Fibroblast of lung (primary cell): ENCODE data around the gene CENPP. TPM values are rescaled to one million over a fixed set of nuclear protein-coding genes. Genes with fewer than 3 reads are reported as not detected.

ENCODE experiments used
- DNase-seq, 2 donors: peaks; one replicate each; pipeline versions ENCODE4 v3.0.0 to v3.0.0-alpha.2; 2010; ENCODE audit warnings: low read depth in 2 of 2
- H2AFZ ChIP-seq: 2 replicates; pipeline ENCODE4 v1.5.1; 2012; ENCODE audit warnings: low read length, control low read depth, inconsistent platforms
- H3K27ac ChIP-seq: 2 replicates; pipeline ENCODE4 v1.5.1; 2011; ENCODE audit warnings: low read length, control low read depth; ENCODE audit not compliant: insufficient read depth
- H3K27me3 ChIP-seq: 2 replicates; pipeline ENCODE4 v1.5.1; 2011; ENCODE audit warnings: mild to moderate bottlenecking, low read length; ENCODE audit not compliant: control insufficient read depth, insufficient read depth
- H3K36me3 ChIP-seq: 2 replicates; pipeline ENCODE4 v1.5.1; 2011; ENCODE audit warnings: low read length; ENCODE audit not compliant: control insufficient read depth, insufficient read depth
- H3K4me1 ChIP-seq: 2 replicates; pipeline ENCODE4 v1.5.1; 2011; ENCODE audit warnings: low read length; ENCODE audit not compliant: control insufficient read depth, insufficient read depth; ENCODE audit errors: extremely low read depth
- H3K4me2 ChIP-seq: 2 replicates; pipeline ENCODE4 v1.5.1; 2011; ENCODE audit warnings: low read length, control low read depth; ENCODE audit not compliant: insufficient read depth; ENCODE audit errors: extremely low read depth
- H3K4me3 ChIP-seq, 4 experiments: fragments of 200-600 bp in 1 of 4; sonication (generic) in 1 of 4; replicated peaks in 1 of 4; 2 replicates each; pipeline ENCODE4 v1.5.1; 2011 to 2016; ENCODE audit warnings: low read length in 4 of 4, low read depth in 3 of 4, mild to moderate bottlenecking in 3 of 4, control low read depth in 2 of 4, inconsistent platforms in 1 of 4, mixed read lengths in 1 of 4; ENCODE audit not compliant: insufficient read depth in 1 of 4; ENCODE audit errors: control extremely low read depth in 1 of 4
- H3K79me2 ChIP-seq: 2 replicates; pipeline ENCODE4 v1.5.1; 2012; ENCODE audit warnings: mild to moderate bottlenecking, low read length, inconsistent platforms; ENCODE audit not compliant: control insufficient read depth, insufficient read depth
- H3K9ac ChIP-seq: 2 replicates; pipeline ENCODE4 v1.5.1; 2011; ENCODE audit warnings: mild to moderate bottlenecking, low read length, control low read depth; ENCODE audit not compliant: insufficient read depth
- H3K9me3 ChIP-seq: 2 replicates; pipeline ENCODE4 v1.5.1; 2012; ENCODE audit warnings: low read depth, low read length; ENCODE audit not compliant: control insufficient read depth, insufficient read depth
- H4K20me1 ChIP-seq: 2 replicates; pipeline ENCODE4 v1.5.1; 2011; ENCODE audit warnings: low read length; ENCODE audit not compliant: control insufficient read depth, insufficient read depth; ENCODE audit errors: extremely low read depth
- CTCF ChIP-seq, 2 donors: IDR thresholded peaks in 1 of 2; conservative IDR thresholded peaks in 1 of 2; 1 replicate in 1 of 2; 2 replicates in 1 of 2; pipeline ENCODE4 v1.5.1; 2011 to 2012; ENCODE audit warnings: low read length in 2 of 2, control low read depth in 1 of 2, inconsistent platforms in 1 of 2, low read depth in 1 of 2, mild to moderate bottlenecking in 1 of 2
- EZH2 ChIP-seq: IDR thresholded peaks from 2 replicates; pipeline ENCODE4 v1.5.1; 2012; ENCODE audit warnings: low read length, control low read depth, mild to moderate bottlenecking; ENCODE audit errors: missing control alignments
- polyA plus RNA-seq, 2 donors: library from polyadenylated mRNA; depleted of rRNA in 1 of 2; stranded (reverse) in 1 of 2; unstranded in 1 of 2; fragments of >200 nt; gene quantifications; 2 replicates each; pipeline ENCODE4 v1.2.1, GENCODE V29; 2011 to 2012; ENCODE audit warnings: missing spikeins in 1 of 2
- total RNA-seq: library from RNA; depleted of rRNA; stranded (reverse); fragments of >200 nt; gene quantifications from 2 replicates; pipeline ENCODE4 v1.2.1, GENCODE V29; 2014

Gene CENPP
- total and polyA plus RNA-seq, 2 donors (not counting 1 experiment from before 2014, with no cell fraction given) = 1.7 to 2.4 TPM

- Histone ChIP-seq H3K4me2 (no peak overlapping the region), H3K4me1 (no peaks in the 10 kb centered on the region), H2AFZ (no peak overlapping the region), H3K4me3 (no peak overlapping the region), H3K36me3 (no peaks in the 10 kb centered on the region), H3K9ac (no peak overlapping the region), H3K79me2 (no peaks in the 10 kb centered on the region), H3K9me3 (no peaks in the 10 kb centered on the region), H3K27me3 (no peaks in the 10 kb centered on the region), H4K20me1 (no peaks in the 10 kb centered on the region), H3K27ac (no peak overlapping the region)
- TF ChIP-seq EZH2 (no peak), CTCF (conservative IDR thresholded peaks at IDR 0.05 in 1 of 2, IDR thresholded peaks at IDR 0.05 in 1 of 2; ENCODE audit: low read depth in 1 of 2, low read length in 2 of 2) (no peak)
- DNase-seq = peak; percentile 51 to 59
These were observed 170.8 kb downstream of the CENPP start for GRCh38 chr9:92496396-92497176.

GRCh38 chr9:92499701-92500100 lies 173.9 kb downstream of the CENPP start:
- Histone ChIP-seq H3K27me3 (no peaks in the 10 kb centered on the region), H3K4me1 (peaks cover 3% of the 10 kb centered on the region), H2AFZ (no peak overlapping the region), H3K36me3 (no peaks in the 10 kb centered on the region), H3K79me2 (no peaks in the 10 kb centered on the region), H3K27ac (no peak overlapping the region), H3K9me3 (no peaks in the 10 kb centered on the region), H3K4me2 (no peak overlapping the region), H4K20me1 (no peaks in the 10 kb centered on the region), H3K4me3 (no peak overlapping the region), H3K9ac (no peak overlapping the region)
- DNase-seq = no peak
- TF ChIP-seq EZH2 (no peak), CTCF (conservative IDR thresholded peaks at IDR 0.05 in 1 of 2, IDR thresholded peaks at IDR 0.05 in 1 of 2; ENCODE audit: low read depth in 1 of 2, low read length in 2 of 2) (no peak)

GRCh38 chr9:92500725-92501124 lies 175.0 kb downstream of the CENPP start:
- H3K4me1 ChIP-seq = peaks cover 10% of the 10 kb centered on the region

More at GRCh38 chr9:92500725-92501124, 175.0 kb downstream of the CENPP start:
- Histone ChIP-seq H3K4me3 (no peak overlapping the region), H3K4me2 (no peak overlapping the region), H3K79me2 (no peaks in the 10 kb centered on the region), H4K20me1 (no peaks in the 10 kb centered on the region), H3K9ac (no peak overlapping the region), H3K36me3 (no peaks in the 10 kb centered on the region), H3K9me3 (no peaks in the 10 kb centered on the region), H3K27ac (no peak overlapping the region), H3K27me3 (no peaks in the 10 kb centered on the region), H2AFZ (no peak overlapping the region)
- TF ChIP-seq EZH2 (no peak), CTCF (conservative IDR thresholded peaks at IDR 0.05 in 1 of 2, IDR thresholded peaks at IDR 0.05 in 1 of 2; ENCODE audit: low read depth in 1 of 2, low read length in 2 of 2) (no peak)
- DNase-seq = no peak
